Loucy (cell line): Measurements from ENCODE around the gene S100A3.

ENCODE experiments used
- CTCF ChIP-seq: fragments of 200-600 bp; sonication (generic); conservative IDR thresholded peaks from 2 replicates; pipeline ENCODE4 v1.5.1; 2014; ENCODE audit warnings: mild to moderate bottlenecking, antibody characterized with exemption, low read length
- EZH2phosphoT487 ChIP-seq: fragments of 200-600 bp; IDR thresholded peaks from 2 replicates; pipeline ENCODE4 v1.6.1; 2018; ENCODE audit warnings: antibody characterized with exemption, mild to moderate bottlenecking, moderate library complexity, borderline replicate concordance

- TF ChIP-seq CTCF (no peak), EZH2phosphoT487 (no peak)
Measured at GRCh38 chr1:153597206-153597605, 48.1 kb upstream of the S100A3 start.
